Activated CD8-positive, alpha-beta memory T cell treated with anti-CD3 and anti-CD28 coated beads for 48 hours (primary cell): ENCODE results near the gene DZANK1.
"Not testable (repeated sequence)": the region's sequence is repeated elsewhere in the genome, so short reads cannot be mapped to it uniquely, and the experiment has no call there.

Experiments
- DNase-seq, 3 experiments: peaks; one replicate each; pipeline ENCODE4 v3.0.0-alpha.2; 2020; ENCODE audit warnings: low read depth in 2 of 3, low spot score in 2 of 3

The DZANK1 gene

DNA sequence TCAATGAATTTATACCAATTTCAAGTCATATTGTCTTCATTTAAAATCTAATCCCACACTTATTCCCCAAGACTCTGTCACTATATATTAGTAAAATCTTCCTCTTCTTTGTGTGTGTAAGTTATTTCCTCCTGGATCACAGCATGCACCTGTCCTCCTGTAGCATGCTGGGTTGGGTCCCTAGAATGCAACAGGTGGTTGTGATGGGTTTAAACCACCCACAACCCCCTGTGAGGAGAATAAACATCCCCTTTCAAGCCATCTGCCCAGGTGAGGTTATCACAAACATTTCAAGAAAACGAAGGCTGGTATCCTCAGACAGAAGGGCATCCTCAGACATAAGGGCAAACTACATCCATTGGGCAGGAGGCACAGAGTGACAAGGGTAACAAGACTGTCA is 26.4 kb downstream of the DZANK1 start:
- no peak for DNase-seq

DNA sequence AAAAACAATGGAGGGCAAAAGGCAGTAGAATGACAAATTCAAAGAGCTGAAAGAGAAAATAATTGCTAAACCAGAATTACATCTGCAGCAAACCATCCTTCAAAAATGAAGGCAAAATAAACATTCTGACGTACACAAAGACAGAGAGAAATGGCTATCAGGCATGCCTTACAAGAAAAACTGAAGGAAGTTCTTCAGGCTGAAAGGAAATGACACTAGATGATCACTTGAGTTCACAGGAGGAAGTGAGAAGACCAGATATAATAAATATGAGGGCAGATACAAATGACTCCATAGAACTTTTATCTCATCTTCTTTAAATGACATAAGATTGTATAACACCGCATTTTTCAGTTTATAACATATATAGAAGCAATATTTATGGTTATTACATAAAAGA is 30.0 kb downstream of the DZANK1 start:
- DNase-seq = no peak

DNA sequence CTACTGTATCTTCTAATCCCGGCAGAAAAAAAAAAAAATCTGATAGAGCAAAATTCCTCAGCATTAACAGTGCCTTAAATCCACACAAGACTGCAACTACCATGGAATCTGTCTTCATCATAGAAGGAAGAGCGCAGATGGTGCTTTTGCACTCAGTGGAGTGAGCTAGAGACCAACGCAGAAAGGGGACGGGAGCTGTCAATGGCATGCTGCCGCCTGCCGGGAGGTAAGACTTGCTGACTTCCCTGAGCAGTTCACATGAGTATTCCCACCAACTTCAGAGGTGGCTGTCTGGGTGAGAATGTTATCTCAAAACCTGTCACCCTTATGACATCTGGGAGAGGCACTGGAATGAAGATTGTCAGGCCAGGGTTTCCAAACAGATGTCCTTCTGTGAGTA is 35.6 kb downstream of the DZANK1 start:
- DNase-seq = no peak

DNA sequence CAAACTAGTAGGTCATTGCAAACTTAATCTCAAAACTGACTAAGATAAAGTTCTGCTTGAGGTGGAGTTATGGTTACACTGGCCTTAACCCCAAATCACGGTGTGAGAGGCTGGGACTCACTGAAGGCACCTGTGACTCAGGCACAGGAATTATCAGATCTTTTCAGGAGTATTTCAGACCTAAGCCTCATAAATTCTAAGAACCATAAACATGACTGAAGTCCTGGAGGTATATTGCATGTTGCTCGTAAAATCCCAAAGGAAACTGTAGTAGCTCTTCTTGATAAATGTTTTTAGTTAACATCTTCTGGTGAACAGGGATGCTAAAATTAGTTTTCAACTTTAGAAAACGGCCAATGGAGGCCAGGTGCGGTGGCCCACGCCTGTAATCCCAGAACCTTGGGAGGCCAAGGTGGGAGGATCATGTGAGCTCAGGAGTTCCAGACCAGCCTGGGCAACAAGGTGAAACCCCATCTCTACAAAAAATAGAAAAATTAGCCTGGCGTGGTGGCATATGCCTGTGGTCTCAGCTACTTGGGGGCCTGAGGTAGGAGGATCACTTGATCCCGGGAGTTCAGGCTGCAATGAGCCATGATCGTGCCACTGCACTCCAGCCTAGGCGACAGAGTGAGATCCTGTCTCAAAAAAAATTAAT is 36.5 kb downstream of the DZANK1 start:
- DNase-seq = no peak

DNA sequence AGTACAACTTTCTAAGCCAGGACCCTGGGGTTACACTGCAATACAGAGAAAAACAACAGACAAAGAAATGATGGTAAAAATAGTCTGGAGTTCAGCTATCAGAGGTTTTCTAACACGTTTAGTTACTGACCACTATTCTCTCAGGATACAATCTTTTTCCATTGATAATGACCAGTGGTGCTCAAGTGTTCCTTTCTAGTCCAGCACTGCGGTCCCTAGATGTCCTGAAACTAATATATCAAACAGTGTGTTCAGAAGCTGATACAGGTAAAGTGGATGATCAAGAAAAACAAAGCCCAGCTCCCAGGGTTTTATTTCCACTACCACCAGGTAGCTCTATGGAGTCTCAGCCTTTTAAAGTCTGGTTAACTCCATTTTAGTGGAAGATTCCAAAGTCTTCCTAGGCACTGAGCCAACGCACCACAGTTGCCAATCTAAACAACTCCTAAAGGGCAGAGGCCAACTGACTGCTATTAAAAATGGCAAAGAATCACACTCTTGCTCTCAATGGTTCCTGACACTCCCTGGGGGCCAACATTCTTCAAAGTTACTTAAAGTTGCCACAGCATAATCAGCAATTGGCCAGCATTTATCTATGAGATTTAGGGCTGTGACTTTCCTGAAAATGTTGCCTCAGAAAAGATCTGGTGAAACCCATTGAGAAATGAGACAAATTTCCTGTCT is 38.2 kb downstream of the DZANK1 start:
- no peak for DNase-seq

DNA sequence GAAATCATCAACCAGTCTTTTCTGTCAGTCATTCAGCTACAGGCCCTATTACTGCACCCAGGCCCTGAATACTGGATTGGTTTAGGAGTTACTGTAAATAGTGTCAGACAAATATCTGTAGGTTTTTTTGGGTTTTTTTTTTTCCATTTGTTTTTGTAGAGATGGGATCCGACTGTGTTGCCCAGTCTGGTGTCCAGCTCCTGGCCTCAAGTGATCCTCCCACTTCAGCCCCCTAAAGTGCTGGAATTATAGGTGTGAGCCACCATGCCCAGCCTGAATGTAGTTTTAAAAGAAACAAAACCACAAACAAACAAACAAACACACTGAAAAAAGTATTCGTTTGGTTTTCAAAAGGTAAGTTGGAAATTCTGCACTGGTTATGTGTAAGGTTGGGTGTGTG is 39.6 kb downstream of the DZANK1 start:
- DNase-seq = no peak

DNA sequence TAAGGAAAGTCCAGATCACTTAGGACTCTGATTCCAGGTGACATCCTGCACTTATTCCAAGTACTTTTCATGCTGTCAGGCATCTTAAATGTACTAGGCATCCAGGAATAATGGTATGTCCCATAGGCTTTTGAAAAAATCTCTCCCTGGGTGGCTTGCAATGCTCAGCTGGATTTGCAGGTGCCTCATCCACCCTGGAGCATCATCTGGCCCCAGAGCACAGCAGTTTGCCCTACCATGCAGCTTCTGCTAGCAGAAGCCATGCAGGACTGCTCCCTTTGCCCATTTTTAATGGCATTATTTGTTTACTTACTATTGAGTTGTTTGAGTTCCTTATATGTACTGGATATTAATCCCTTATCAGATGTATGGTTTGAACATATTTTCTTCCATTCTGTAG is 45.2 kb downstream of the DZANK1 start:
- no peak for DNase-seq

DNA sequence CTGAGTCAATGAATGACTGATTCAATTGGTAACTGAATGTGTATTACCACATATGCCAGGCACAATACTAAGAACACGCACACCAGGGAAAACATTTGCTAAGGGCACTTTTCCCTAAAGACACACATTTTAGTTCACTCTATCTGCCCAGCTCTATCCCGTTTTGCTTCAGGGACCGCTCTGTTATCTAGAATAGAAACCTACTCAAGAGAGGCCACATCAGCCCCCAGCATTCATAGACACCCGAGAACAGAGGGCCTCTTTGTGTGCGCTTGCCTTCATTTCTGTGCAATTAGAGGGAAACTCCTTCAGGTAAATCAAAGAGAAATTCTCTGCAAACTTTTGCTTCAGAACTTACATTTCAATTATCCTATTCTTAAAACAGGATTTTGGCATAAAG is 50.3 kb downstream of the DZANK1 start:
- no peak for DNase-seq

DNA sequence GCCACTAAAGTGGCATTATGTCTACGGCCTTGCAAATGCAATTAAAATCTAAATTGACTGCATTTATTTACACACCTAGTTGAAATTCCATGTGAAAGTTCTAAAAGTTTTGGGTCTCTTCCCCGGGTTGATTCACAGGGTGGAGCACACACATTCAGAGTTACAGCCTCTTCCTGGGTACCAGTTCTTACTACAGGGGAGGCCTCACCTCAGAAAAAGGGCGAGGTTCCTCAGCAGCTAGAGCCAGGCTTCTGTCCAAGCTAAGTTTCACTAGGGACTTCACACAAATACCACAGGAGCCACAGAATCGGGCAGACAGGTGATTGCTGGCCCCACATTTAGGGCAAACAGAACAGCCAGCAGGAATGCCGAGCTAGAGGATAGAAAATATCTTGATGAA is 52.7 kb downstream of the DZANK1 start:
- DNase-seq = no peak

DNA sequence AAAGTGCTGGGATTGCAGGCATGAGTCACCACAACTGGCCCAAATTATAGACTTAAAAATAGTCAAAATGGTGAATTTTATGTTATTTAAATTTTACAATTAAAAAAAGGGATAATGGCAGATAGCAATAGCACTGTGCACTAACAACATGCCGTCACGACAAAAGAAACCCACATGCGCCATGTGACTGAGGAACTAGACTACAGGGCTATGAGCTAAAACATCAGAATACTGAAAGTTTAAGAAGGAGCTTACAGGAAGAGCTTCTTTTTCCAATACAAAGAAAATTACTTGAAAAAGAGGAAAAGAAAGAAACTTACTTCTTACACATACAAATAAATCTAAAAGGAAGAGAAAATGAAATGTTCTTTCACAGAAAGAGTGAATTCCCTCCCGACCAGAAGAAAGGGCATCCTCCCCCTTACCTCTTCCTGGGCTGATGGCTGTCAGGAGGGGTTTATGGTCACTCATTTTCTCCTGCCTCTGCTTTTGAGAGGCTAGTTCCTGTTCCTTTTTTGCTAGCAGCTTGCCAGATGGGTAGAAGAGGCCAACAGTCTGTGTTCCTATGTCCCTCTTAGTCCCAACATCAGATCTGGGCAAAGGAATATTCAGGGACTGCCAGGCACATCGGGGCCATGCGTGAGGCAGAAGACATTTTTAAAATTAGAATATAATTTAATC is 54.5 kb downstream of the DZANK1 start:
- DNase-seq = no peak

DNA sequence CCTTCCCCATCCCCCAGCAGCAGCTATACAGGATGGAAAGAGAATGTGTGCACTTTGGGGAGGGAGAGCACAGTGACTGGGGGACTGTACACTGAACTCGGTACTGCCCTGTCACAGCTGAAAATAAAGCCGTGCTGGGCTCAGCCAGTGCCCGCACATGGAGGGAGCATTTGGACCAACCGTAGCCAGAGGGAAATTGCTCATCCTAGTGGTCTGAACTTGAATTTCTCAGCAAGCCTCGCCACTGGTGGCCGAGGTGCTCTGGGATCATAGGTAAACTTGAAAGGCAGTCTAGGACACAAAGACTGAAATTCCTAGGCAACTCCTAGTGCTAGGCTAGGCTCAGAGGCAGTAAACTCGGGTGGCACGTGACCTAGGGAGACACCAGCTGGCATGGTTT is 61.0 kb downstream of the DZANK1 start:
- DNase-seq = no peak

DNA sequence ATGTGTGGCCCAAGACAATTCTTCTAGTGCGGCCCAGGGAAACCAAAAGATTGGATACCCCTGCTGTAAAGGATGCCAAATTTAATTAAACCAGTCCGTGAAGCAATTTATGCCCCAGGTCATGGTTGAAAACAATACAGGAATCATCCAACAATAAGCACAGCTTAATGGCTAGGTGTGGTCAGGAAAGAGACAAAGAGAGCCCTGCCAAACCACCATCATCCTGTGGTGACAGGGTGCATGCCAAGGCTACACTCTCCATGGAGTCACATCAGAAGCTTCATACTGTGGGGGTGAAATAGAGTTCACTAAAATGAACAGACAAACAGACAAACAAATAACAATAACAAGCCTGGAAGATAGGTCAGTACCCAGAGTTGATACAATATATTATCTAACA is 62.7 kb downstream of the DZANK1 start:
- no peak for DNase-seq

DNA sequence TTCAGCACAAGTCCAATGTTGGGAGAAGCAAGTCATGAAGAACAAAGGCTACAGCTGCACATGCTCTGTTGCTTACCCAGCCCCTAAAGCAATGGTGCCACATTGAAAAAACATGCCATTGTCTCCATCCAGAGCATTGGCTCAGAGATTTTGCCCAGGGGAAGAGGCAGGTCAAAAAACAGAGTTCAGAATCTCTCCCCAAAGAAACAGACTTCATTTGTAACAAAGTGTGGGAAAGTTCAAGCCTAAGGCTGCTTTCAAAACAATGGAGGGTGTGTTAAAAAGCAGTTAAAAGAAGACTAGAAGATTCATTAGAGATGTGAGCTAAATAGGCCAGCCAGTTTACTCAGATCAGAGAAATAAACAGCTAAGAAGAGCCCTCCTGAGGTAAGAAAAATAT is 63.6 kb downstream of the DZANK1 start:
- DNase-seq = no peak

DNA sequence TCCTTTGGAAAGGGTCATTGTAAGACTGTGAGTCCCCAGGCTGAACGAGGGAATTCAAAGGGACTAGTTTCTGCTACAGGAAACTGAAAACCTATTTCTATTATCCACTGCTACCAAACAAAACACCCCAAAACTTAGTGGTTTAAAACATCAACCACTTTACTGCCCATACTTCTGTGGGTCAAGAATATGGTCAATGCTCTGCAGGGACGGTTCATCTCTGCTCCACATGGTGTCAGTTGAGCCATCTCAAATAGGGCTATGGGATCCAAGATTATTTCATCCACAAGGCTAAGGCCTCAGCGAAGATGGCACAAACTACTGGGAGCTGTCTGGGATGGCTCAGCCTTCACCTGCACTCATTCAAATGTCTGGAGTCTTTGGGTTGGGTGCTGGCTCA is 65.5 kb downstream of the DZANK1 start:
- no peak for DNase-seq

DNA sequence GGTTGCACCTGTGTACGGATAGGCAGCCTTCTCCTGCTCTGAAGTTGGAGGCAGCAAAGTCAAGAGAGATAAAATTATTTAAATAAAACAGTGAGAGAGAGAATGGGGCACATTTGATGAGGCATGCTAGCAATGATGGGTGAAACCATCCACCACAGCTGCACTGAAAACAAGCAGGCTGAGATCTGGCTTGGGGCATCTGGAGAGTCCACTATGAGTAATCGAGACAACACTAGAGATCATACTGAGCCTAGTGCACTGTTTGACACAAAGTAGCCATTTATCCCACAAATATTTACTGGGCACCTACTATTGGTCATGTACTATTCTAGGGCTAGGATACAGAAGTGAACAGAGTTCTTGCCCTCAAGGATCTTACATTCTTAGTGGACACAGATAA is 66.4 kb downstream of the DZANK1 start:
- DNase-seq = no peak

DNA sequence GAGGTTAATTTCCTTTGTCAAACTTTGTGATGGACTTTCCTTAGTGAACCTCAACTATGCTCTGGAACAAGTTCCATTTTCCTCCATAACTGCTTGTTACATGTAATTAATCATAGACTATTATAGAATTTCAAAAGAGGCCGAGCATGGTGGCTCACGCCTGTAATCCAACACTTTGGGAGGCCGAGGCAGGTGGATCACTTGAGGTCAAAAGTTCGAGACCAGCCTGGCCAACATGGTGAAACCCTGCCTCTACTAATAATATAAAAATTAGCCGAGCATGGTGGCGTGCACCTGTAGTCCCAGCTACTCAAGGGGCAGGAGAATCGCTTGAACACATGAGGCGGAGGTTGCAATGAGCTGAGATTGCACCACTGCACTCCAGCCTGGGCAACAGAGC is 68.1 kb downstream of the DZANK1 start:
- DNase-seq = not testable (repeated sequence)

DNA sequence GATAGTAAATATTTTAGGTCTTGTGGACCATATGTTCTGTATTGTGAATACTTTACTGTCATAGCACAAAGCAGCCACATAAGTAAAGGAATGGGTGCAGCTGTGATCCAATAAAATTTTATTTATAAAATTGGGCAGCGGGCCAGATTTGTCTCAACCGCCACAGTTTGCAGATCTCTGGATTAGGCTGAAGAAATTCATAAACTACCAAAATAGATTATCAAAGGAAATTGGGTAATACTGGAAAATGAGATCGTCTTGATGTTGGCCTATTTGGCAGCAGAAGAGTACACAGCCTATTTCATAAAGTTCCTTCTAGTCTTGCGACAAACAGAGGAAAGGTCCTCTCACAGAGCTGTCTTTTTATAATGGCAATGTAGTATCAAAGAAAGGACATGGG is 69.8 kb downstream of the DZANK1 start:
- DNase-seq = no peak

DNA sequence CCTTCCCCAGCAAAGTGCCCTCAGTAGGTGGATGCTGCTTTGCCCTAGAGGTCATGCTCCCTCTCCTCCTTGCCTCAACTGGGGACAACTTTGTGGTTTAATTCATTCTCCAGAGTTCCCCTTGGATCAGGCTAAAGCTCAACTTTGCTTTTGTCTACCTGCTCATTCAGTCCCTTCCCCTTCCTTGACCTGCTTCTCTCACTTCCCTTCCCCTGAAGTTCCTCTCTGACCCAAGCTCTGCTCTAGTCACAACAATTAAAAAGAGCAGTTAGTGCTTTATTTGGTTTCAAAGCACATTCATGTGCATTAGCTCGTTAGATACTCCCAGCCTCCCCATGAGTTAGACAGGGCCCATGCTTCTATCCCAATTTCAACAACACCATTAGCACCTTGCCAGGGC is 71.3 kb downstream of the DZANK1 start:
- DNase-seq = no peak

DNA sequence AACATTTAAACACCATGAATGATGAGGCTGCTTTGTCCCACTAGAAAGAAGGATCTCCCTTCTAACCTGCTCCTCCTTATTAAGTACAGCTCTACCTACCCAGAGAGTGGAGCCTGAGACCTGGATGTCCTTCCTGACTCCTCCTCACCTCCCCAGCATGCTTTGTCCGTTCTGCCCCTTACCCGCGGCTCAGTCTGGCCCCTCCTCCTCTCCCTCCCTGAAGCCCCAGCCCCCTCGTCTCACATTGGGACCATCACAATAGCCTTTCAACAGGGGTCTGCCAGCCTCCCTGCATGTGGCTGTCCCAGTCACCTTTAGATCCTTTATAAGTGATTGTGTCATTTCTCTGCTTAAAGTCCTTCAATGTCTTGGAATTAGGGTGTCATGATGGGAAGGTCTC is 72.5 kb downstream of the DZANK1 start:
- no peak for DNase-seq

DNA sequence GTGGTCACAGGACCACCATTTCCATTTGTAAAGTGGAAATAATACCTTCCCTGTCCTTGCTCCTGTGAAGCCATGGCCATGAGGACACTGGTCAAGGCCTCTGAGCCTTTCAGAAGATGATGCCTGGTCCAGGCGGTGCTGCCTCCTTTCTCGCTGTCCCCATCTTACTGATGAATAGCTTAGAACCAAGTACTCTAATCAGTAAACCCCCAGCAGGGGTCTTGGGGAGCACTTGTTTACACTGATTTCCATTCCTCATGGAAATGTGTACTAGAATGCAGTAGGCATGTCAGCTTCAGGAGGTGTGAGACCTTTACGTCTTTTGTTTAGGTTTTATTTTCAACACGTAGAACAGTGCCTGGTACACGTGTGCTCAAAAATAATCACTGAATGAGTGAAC is 75.1 kb downstream of the DZANK1 start:
- no peak for DNase-seq

DNA sequence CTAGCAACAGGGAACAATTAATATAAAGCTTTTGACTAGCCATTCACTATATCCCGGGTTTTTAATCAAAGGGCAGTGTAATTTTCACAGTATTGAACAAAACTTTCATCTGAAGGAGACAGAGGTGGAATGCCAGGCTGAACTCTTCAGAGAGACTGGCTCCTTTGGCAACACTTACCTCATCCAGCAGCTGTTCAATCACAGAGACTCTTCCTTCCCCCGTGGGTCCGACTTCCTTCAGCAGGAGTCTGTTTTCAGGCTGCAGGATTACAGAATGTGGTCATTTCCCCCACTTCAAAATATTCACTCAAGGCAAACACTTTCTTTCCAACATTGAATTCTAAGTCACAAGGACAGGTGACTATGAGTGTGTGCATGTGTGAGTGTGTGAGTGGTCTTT is 76.6 kb downstream of the DZANK1 start:
- DNase-seq = no peak

DNA sequence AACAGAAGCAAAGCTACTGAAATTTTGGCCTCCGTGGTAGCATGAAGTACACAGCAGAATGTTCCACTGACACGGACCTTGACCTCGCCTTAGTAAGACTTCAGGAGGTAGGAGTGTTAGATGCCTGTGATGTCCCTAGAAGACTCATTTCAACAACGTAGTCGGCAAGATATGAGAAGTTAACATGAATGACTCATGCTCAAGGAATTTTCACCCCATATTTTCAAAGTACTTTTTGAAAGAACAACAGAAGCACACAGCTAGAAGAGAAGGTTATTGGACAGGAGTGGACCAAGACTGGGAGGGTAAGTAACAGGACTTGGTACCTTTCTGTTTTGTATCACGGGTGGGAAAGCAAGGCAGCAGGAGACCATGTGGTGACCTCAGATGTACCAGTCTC is 78.0 kb downstream of the DZANK1 start:
- DNase-seq = no peak
